ENCODE results near the gene TNPO3.
"Not testable (repeated sequence)": the region's sequence is repeated elsewhere in the genome, so short reads cannot be mapped to it uniquely, and the experiment has no call there.

TNPO3 gene

DNA sequence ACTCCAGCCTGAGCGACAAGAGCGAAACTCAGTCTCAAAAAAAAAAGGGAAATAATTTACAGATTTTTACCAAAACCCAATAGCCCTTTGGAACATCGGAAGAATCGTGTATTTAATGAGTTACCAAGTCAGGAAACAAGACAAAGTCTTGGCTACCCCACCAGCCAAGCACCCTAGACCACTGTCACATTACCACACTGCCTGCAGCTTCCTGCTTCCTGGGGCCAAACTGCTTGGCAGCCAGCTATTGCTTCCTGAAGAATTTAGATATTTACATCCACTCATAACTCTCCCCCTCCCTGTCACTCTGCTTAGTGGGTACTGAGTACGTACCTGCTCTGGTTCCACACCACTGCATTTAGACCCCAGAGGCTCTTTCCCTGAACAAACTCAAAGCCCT, 14.1 kb upstream of the TNPO3 start:
- DNase-seq (ENCODE audit: low spot score), result no peak

- DNase-seq (ENCODE audit: low spot score), result no peak
Measured at GRCh38 chr7:129067943-129068548, 13.1 kb upstream of the TNPO3 start.

DNA sequence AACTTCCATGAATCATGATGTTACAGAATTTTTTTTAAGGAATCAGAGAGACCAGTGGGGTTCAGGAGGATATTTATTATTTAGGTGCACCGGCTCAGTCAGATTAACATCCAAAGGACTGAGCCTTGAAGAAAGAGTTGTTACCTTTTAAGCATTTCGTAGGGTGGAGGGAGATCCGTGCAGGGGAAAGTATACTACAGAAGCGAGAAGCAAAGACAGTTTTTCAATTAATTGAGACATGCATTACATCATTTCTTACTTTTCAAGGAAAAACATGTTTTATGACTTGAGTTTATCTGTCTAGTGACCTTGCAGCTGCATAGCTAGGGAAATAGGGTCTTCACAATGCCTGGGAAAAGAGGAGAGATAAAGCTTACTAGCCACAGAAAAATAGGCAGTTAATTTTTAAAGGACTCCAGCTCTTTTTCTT, 12.2 kb upstream of the TNPO3 start:
- not testable (repeated sequence) for DNase-seq (ENCODE audit: low spot score)

DNA sequence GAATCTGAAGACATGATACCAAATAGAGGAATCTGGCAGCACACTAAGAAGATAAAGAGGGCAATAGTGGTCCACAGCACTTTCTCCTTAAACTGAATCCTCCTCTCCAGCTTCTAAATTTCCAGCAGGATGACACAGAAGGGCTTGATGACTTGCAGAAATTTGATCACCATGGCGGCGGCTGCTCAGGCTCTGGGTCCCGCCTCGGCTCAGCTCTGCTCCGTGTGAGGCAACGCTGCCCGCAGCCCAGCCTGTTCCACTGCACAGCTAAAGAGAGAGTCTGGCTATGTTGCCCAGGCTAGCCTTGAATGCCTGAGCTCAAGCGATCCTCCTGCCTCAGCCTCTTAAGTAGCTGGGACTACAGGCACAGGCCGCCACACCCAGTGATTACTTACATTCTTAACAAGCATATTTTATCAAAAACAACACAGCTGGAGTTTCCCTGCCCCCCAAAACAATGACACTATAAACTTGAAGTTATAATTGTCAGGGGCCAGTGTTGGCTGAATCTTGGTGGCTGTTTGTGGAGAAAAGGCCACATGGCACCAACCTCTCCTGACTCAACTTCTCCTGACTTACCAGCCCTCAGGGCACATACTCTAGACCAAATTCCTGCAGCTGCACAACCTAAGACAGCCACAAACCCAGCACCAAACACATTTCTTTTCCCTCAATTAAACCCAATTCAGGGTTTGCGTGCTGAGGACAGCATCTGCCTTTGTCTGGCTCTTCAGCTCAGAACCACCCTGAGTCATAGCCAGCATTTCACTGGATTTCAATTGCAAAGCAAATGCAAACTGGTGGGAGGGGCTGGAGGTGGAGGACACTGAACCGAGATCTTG, 11.6 kb upstream of the TNPO3 start:
- no peak for DNase-seq (ENCODE audit: low spot score)

GRCh38 chr7:129055861-129056464, 1.1 kb upstream of the TNPO3 start:
- DNase-seq (ENCODE audit: low spot score), result no peak

GRCh38 chr7:129055294-129055816, 444 bp upstream of the TNPO3 start:
- DNase-seq (ENCODE audit: low spot score), result no peak

GRCh38 chr7:129053938-129054437, 923 bp downstream of the TNPO3 start:
- DNase-seq (ENCODE audit: low spot score), result no peak

DNA sequence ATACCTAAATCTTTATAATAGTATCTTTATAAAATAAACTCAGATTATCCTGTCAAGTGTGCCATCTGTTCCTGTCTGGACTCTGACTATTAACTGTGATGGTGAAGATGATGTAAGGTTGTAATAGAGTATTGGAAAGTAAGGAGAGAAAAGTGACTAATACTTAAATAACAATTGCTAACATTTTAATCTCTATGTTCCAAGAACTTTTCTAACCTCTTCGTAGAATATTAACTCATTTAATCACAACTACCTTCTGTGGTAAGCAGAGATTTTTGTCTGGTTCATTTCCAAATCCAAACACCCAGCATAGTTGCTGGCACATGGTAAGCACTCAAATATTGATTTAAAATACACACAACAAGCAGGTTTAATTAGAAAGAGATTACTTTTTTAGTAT, 2.5 kb downstream of the TNPO3 start:
- DNase-seq (ENCODE audit: low spot score), result no peak

GRCh38 chr7:129051459-129051858, 3.5 kb downstream of the TNPO3 start:
- DNase-seq (ENCODE audit: low spot score), result not testable (repeated sequence)

GRCh38 chr7:129047761-129048160, 7.2 kb downstream of the TNPO3 start:
- no peak for DNase-seq (ENCODE audit: low spot score)

DNA sequence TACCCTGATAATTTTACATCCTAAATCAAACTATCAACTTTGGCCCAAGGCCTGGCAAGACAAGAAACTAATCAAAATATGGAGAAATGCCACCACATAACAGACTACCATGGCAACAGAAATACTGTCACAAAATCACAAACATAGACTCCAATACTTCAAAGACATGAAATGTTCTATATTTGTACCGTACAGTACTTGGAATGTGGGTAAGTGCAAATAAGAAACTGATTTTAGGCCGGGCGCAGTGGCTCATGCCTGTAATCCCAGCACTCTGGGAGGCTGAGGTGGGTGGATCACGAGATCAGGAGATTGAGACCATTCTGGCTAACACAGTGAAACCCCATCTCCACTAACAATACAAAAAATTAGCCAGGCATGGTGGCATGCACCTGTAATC, 9.2 kb downstream of the TNPO3 start:
- DNase-seq (ENCODE audit: low spot score), result no peak

GRCh38 chr7:129043012-129043411, 11.9 kb downstream of the TNPO3 start:
- DNase-seq (ENCODE audit: low spot score), result no peak

GRCh38 chr7:129041142-129042085, 13.5 kb downstream of the TNPO3 start:
- DNase-seq (ENCODE audit: low spot score), result no peak

DNA sequence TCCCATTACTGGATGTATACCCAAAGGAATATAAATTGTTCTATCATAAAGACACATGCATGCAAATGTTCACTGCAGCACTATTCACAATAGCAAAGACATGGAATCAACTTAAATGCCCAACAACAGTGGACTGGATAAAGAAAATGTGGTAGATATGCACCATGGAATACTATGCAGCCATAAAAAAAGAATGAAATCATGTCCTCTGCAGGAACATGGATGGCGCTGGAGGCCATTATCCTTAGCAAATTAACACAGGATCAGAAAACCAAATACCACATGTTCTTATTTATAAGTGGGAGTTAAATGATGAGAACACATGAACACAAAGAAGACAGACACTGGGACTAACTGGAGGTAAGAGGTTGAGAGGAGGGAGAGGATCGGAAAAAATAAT, 16.4 kb downstream of the TNPO3 start:
- DNase-seq (ENCODE audit: low spot score), result not testable (repeated sequence)

- DNase-seq (ENCODE audit: low spot score), result no peak
Measured at GRCh38 chr7:129037585-129037984, 17.3 kb downstream of the TNPO3 start.

GRCh38 chr7:129032017-129032416, 22.9 kb downstream of the TNPO3 start:
- no peak for DNase-seq (ENCODE audit: low spot score)

DNA sequence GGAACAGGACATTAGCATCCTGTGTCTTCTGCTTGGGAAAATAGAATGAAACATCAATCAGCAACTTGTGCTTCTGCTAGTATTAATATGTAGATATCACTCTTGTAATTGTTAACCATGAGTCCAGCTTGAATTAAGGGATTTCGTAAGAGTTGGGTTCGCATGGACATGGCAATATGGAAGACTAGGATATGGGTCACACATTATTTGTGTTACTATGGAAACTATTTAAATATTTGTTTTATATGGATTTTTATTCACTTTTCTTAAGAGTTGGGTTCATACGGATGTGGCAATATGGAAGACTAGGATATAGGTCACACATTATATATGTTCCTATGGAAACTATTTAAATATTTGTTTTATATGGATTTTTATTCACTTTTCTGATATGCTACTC, 24.5 kb downstream of the TNPO3 start:
- no peak for DNase-seq (ENCODE audit: low spot score)

DNA sequence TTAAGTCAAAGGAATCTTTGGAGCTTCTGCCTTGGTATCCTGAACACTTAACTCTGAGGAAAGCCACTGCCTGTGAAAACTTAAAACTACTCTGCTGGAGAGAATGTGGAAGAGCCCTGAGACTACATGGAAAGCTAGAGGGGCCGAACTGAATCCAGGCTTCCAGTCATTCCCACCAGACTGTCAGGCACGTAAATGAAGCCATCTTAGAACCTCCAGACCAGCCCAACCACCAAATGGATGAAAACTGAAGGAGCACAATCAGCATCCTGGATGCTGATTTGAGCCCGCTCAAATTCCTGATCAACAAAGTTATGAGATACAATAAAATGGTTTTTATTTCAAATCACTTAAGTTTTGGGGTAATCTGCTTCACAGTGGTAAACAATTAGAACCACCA, 30.8 kb downstream of the TNPO3 start:
- no peak for DNase-seq (ENCODE audit: low spot score)

GRCh38 chr7:129021656-129022055, 33.3 kb downstream of the TNPO3 start:
- DNase-seq (ENCODE audit: low spot score), result no peak

DNA sequence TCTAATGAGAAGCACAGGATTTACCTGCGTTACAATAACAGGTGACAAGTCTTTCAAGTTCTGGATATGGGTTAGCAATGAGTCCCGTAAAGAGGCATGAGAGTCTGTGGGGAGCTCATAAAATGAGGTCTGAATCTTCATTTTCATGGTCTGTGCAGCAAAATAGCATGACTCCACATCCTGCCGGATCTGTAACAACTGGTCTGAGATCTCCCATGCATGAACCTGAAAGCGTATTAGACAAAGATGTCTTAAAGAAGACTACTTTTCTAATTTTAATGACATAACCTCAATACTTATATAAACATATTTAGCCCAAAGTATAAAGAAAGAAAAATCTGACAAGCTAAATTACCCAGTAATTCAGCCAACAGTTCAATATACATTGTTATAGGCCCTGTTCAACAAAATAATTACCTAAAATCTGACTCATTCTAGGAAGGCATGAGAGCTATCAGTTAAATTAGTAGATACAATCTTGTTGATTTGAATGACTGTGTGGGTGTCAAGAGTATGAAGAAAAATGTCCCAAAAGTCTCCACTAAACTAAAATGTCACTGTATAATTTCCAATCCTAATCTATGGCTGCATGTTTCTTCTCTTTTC, 36.9 kb downstream of the TNPO3 start:
- no peak for DNase-seq (ENCODE audit: low spot score)

DNA sequence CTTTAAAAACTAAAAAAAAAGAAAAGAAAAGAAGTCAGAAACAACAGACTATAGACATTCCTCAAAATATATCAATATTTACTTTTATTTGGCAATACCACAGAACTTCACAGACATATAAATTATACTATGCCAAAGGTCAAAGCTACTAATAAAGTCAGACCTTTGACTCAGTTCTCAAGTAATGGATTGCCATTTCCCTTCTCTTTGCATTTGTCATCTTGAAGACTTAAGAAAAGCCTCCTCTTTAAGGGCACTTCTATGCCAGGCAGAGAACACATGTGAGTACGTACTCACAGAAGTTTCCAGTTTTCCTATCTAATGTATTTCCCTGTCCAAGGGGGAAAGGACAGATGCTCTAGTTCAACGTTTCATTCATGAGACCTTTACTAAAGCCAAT, 37.6 kb downstream of the TNPO3 start:
- DNase-seq (ENCODE audit: low spot score), result no peak

Data from CD4-positive, alpha-beta T cell treated with Interleukin-15 for 4 hours (primary cell).